GM18507 (cell line): Measurements from ENCODE around the gene CFAP77.

Experiments
- DNase-seq: peaks from one replicate; pipeline ENCODE4 v3.0.0; 2011; ENCODE audit warnings: low read depth; ENCODE audit not compliant: insufficient read length; ENCODE audit errors: extremely low spot score
- FAIRE-seq: peaks from 2 replicates; lab custom pipeline; 2011; peaks lifted over from hg19 to GRCh38; lab: Jason Lieb, UNC

Gene CFAP77

DNA sequence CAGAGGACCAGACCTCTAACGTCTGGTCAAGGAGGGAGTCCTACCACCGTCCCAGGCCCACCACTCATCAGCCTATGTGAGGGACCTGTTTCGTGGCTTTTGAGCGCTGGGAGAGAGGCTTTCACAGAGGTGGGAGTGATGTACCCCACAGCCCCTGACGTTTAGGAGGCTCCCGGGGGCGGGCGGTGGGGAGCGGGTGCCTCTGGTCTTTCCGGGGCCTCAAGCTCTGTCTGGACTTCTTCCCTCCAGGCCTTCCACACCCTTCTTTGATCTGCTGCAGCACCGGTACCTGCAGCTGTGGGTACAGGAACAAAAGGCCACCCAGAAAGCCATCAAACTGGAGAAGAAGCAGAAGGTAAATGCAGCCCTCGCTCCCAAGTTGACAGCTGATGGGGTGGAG lies 127.3 kb downstream of the CFAP77 start:
- FAIRE-seq (no peak), DNase-seq (no peak)

DNA sequence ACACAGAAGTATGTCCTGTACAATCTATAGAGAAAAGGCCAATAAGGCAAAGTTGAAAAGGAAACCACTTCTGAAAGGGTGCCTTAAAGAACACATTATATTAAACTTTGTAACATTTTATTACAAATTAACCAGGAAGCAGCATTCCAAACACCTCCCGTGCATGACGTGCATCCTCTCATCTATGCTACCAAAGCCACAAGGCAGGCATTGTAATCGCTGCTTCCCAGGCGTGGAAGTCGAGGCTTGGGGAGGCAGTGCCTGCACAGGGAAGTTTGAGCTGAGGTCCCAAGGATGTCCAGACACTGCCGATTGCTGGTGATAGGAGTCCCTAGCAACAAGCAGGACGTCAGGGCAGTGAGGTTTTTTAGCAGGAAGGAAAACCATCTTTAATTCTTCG lies 128.1 kb downstream of the CFAP77 start:
- DNase-seq (no peak), FAIRE-seq (no peak)

DNA sequence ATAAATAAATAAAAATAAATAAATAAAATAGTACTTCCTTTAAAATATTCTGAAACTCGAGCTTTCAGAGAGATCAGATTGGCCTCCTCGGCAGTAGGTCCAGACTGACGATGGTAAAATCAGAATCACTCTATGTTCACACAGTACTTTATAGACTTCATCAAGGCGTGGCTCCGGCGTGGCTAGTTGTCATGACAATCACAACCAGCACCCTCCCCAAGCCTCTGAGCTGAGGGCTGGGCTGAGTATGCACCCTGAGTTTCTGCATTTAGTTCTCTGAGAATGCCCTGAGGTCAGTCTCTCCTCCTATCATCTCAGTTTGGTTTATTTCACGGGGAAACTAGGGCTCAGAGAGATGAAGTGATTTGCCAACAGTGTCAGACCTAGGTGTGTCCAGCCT lies 129.1 kb downstream of the CFAP77 start:
- DNase-seq (no peak), FAIRE-seq (no peak)

DNA sequence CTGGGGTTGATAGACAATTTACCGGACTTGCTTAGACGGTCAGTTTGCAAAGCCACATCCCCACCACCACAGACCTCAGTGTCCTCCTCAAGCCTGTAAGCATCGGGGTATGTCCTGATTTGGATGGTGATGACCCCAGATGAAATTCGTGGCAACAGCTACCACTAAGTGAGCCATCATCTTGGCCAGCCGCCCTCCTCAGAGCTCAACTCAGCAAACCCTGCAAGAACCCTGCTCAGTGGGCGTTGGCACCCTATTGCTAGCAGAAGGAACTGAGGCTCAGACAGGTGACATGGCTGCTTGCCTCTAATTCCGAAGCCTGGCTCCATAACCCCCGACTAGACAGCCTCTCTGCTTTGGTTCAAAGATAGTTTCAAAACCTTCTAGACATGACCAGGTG lies 131.0 kb downstream of the CFAP77 start:
- FAIRE-seq (no peak), DNase-seq (no peak)

DNA sequence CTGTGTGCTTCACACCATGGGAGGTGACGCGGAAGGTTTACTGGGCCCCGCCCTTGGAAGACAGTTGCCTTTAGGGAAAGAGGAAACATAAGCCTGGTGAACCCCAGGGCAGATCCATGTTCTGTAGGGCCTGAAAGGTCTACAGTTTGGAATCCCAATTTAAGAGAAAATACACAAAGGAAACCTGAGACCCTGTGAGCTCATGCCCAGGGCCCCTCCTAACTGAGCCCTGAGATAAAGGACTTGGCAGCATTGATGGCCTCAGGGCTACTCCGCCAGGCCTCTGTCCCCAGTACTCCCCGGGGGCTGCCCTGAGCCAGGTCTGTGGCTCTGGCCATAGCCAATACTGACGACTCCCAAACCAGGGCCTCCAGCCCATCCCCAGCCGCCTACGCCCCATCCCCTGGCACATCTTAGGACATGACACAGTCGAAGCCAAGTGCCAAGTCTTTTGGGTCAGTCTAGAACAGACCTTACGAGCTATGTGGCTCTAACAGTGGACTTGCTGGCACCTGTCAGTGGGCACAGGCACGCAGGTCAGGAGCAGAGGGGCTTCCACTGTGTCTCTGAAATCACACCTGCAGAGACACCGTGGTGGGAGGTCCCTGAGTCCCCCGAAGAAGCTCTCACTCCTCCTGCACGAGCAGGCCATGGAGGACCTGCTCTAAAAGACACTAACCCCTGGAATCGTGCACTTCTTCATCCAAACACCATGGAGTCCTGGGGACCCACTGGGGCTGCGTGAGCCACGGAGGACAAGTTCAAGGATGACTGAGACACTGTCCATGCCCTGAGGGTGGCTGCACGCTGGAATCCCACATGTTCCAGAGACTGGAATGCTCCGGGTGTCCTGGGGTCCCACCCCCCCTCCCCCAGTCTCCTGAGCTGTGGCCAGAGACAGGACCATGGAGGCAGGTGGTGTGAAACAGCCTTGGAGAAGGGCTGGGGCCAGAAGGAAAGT lies 132.1 kb downstream of the CFAP77 start:
- no peak for FAIRE-seq
- no peak for DNase-seq

DNA sequence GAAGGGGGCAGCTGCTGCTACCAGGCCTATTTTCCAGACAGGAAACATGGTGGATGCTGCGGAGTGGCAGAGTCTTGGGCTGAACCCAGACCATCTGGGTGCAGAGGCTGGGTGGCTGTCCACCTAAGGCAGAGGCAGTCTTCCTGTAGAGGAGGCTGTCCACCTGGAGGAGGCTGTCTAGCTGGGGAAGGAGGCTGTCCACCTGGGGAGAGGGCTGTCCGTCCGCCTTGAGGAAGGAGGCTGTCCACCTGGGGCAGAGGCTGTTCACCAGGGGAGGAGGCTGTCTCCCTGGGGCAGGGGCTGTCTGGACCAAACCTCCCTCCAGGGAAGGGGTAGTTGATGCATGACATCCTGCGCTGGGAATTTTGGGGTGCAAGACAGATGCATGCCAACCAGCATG lies 133.2 kb downstream of the CFAP77 start:
- DNase-seq (no peak), FAIRE-seq (no peak)

DNA sequence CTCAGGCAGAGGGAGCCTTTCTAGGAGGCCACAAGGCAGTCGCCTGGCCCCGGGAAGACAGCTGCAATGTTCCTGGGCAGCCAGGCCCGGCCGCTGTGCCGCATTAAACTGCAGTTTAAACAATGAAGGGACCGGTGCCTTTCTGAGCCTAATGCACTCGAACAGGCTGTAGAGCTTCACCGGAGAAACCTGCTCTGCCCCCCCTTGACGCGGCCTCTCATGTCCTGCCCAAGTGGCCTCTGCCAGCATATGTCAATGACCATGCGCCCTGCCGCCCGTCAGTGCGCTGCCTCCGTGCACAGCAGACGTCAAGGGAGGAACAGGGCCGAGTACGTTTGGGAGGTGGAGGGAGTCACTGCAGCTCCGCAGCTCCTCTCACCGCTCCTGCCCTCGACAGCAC lies 133.9 kb downstream of the CFAP77 start:
- FAIRE-seq (no peak), DNase-seq (no peak)

DNA sequence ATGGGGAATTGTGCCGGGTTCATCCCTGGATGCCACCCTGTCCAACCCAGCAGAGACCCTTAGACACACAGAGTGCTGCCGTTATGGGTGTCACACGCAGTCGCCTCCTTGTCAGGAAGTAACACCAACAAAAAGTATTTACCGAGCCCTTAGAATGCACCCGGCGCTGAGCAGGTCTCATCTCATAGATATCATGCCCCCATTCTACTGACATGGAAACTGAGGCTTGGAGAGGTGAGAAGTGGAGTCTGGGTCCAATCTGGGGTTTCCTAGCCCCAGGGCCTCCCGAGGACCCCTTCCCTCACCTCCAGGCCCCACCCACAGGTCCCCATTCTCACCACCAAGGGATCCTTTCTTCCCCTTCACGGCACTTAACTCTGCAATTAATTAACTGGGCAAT lies 135.6 kb downstream of the CFAP77 start:
- no peak for FAIRE-seq

DNA sequence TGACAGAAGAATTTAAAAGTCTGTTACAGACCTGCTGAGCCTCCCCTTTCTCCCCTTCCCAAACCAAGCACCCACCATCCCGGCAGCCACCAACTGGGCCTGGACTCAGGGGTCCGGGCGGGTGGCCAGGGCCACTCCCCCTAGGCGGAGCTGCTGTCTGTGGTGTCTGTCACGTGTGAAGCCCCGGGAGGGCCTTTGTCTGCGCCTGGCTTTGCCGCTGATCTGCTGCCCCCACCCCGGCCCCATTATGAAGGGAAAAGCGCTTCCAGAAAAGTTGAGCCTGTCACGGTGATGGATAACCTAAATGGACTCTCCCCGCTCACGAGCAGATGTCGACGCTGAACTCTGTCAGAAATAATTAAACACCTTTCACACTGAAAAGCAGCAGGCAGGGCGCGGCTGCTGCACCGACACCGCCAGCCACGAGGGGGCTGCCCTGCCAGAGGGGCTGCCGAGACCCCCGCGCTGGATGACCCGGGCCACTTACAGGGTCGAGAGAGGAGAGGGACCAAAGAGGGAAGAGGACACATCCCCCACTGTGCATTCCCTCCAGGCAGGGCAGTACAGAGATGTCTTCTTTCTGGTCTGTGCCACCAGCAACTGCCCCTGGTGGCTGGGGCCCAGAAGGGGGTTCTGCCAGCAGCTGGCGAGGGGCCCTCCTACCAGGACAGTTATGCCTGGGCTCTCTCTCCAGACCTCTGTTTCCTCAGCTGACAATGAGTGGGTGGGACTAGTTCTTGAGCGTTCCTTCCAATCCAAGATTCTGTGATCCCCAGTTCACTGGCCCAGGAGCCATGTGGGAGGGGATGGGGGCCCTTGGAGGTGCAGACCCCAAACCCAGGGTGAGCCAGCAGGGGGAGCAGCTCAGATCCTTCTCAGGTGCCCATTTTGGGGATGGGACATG lies 136.4 kb downstream of the CFAP77 start:
- FAIRE-seq = no peak
- DNase-seq = no peak

More for the DNA sequence above, 135.6 kb downstream of the CFAP77 start:
- DNase-seq = no peak

DNA sequence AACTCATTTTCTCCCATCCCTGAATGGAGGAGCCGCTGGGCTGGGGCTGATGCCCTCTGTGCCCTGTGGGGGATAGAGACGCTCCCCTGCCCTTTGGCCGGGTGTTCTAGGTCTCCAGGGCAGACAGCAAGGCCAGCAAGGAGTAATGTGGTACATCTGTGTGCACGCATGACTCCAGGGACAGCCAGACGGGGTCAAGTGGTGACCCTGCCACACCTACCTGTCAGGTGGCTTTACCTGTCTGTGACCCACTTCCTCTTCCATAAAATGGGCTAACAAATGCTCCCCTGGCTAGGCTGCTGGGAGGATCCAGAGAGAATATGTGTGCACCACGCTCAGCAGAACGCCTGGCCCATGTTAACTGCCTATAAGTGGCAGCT lies 137.0 kb downstream of the CFAP77 start:
- FAIRE-seq (no peak), DNase-seq (no peak)

DNA sequence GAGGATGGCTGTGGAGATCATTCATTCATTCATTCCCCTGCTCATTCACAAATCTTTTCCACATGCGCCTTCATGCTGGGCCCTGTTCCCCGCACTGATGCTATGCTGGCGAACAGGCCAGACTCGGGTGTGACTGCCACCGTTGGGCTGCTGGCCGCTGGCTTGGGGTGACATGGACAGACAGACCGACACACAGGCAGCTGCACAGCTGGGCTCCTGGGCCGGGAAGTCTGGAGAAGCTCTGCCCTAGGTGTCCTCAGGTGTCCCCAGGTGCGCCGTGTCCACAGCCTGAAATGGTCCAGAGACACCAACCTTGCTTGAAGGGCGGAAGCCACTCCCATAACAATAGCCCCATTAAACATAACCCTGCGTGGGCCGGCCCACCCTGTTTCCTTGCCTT lies 137.4 kb downstream of the CFAP77 start:
- DNase-seq (no peak), FAIRE-seq (no peak)

DNA sequence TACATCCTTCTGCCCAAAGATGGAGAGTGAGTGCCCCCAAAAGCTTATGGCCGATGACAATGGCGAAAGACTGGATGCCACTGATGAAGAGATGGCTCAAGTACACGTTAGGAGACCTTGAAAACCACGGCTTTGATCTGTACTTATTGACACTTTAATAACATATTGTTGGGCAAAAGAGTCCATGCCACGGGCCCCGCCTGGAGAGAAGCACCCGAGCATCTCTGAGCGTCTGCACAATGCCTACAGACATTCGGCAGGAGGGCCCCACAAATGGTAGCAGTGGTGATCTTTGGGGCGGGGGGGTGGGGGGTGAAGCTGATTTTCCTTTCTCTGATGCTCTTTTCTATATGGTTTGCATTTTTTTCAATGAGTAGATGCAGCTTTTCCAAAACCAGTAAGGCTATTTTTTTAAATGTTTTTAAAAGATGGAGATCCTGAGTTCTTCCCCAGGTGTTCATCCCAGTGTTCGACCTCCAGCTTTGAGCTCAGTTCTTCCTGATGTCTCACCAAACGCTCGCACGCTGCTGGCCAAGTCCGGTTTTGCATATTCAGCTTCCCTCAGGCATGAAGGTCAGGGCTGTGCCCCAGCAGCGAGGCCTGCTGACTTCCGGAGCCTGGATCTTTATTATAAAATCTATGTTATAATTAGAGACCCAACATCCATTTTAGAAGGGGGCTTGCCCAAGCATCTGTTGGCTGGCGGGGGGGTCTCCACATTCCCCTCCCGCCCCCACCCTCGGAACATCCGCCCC lies 138.1 kb downstream of the CFAP77 start:
- FAIRE-seq (no peak), DNase-seq (no peak)

DNA sequence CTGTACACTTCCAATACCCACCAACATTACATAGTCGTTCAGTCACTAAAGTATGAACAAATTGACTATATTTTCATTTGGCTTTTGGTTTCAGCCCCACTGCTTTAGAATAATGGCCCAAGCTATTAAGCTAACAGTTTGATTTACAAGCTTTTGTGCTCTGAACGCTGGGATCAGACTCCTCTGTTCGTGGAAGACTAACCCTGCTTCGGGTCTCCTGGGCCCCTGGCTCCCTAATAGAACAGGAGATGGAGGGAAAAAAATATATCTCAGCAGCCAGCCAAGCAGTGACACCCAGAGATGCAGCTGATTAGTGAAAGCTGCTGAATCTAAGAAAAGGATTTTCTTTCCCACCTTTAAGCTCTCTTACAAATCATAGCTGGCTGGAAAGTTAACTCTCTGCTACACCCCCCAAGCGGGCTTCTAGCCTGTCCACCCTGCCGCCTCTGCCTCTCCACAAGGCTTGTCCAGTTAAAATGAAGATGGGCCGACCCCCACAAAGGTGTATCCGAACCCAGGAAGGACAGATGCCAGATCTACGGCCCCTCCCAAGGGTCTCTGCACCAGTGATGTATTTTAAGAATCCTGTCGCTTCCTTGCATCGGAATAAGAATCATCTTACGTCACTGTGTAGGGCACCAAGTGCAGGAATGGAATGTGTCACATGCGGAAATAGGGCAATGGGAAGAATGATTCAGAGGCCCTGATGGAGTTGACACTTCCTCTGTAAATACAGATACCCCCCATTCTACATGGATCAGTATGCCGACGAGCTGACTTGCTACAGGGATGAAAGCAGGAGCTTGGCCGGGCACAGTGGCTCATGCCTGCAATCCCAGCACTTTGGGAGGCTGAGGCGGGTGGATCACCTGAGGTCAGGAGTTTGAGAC lies 139.0 kb downstream of the CFAP77 start:
- DNase-seq (no peak), FAIRE-seq (no peak)

DNA sequence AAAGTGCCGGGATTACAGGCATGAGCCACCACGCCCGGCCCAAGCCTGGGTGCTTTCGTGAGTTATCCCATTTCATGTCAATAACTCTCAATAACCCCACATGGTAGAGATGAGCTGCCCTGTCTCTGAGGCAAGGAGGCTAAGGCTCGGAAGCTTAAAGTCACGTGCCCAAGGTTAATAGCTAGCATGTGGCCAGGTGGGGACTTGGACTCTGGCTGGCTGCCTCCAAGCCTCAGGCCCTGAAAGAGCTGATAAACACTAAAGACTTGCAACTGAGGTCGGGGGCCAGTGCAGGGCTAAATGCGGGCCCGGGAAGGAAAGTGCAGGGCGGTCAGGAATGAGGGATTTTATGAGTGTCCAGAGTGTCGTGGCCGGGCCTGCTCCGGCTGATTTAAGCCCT lies 141.5 kb downstream of the CFAP77 start:
- no peak for FAIRE-seq
- no peak for DNase-seq

DNA sequence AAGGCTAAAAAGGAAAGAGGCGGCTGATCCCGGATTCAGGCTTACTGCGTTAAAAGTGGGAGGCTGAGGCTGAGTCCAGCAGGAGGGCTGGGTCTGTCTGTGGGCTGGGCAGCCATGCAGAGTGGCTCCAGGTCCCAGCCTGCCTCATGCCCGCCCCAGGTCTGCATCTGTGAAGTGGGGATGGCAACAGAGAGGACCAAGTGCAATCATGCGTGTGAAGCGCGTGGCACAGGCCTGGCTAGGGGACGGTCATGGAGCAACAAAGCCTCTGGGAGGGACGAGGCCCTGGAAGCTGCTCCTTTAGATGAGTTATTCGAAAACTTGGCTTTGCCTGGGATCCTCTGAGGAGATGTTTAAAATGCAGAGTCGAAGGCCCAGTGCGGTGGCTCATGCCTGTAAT lies 142.0 kb downstream of the CFAP77 start:
- no peak for DNase-seq

DNA sequence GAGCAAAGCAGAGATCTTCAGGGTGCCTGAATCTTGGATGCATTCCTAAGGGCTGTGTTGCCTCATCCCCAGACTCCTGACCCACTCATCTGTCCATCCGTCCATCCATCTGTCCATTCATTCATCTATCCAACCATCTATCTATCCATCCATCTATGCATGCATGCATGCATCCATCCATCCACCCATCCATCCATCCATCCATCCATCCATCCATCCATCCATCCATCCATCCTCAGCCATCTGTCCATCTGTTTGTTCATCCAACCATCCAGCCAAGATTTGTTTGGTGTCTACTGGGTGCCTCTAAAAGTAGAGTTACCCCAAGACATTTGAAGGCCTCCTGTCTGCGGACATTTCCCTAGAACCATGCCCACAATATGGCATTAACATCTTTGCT lies 144.7 kb downstream of the CFAP77 start:
- FAIRE-seq = no peak
- DNase-seq = no peak

More for the DNA sequence above, 142.0 kb downstream of the CFAP77 start:
- FAIRE-seq = no peak

DNA sequence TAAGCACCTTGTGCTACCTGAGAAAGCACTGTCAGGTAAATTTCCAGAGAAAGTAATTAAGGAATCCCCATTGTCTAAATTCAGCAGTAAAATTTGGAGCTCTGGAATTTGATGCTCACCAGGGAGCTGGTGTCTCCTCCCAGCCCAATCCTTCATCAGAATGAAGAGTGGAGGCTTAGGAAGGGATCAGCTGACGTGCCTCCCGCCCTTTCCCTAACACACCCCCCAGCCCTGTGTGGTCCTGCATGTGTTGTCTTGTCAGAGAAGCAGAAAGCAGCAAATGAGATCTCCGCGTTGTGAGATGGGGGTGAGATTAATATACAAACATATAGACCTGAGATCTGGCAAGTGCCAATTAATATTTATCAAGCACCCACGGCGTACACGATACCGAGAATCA lies 145.5 kb downstream of the CFAP77 start:
- FAIRE-seq = no peak
- DNase-seq = no peak

DNA sequence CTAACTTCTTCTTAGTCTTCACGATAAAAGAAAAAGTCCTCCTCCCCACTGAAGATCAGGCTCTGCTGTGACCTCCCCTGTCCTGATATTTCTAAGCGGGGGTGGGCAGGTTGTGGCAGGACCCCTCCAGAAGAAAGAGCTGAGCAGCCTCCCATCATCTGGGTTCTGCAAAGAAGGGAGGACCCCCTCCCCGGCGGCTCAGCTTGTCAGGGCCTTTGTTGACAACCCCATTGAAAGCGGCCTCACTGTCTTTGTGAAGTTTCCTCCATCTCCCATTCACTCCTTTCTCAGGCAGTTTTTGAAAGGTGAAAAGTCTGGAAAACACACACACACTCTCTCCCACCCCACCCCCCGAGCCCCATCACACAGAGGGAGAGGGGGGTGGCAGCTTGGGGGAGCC lies 146.2 kb downstream of the CFAP77 start:
- DNase-seq (no peak), FAIRE-seq (no peak)

DNA sequence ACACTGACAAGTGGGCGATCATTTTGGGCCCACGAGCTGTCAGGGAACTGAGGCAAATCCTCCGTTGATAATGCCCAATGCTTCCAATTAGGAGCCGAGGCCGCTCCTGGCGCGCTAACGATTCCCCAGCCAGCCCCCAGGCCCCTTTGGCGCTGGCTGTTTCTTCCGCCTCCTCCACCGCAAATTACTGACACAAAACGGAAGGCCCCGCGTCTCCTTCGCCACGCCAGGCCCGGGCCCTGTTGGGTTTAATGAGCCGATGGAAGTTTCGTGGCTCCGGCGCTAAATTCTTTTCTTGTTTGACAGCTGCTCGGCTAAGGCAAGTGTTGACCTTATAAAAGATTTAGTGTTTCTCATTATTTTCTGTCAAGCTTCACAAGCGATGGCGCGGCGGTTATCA lies 146.7 kb downstream of the CFAP77 start:
- no peak for DNase-seq

More for the DNA sequence above, 146.7 kb downstream of the CFAP77 start:
- FAIRE-seq = no peak
